ENCODE data around the gene FGF12.
"Not testable (repeated sequence)": the region's sequence is repeated elsewhere in the genome, so short reads cannot be mapped to it uniquely, and the experiment has no call there.

The FGF12 gene

DNA sequence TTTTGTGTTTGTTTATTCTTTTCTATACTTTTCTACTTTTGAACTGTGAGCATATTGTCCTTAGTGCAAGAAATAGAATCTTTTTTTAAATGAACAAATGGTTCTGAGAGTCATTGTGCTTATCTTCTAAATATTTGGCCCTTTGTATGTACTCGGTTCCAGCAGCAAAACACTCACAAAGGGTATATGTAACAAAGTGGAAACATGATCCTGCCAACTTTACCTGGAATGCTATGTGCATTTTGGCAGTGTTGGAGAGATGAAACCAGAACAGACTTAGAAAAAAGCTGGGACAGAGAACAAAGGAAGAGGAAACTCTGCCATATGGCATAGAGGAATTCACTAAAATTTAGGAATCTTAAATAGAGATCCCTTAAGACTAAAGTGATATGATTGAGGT is 150.1 kb downstream of the FGF12 start:
- H3K27me3 ChIP-seq (ENCODE audit: control insufficient read depth, insufficient read depth, low read length) = no peaks in the 10 kb centered on the region
- H3K4me1 ChIP-seq (ENCODE audit: control insufficient read depth, insufficient read depth, low read length) = no peaks in the 10 kb centered on the region
- no peak overlapping the region for H3K4me2 ChIP-seq (ENCODE audit: low read length)
- H3K9ac ChIP-seq (ENCODE audit: low read depth, low read length) = no peak overlapping the region
- no peaks in the 10 kb centered on the region for H3K9me3 ChIP-seq (replicated peaks; ENCODE audit: low read length)
- H3K36me3 ChIP-seq (ENCODE audit: insufficient read depth, low read length) = no peaks in the 10 kb centered on the region
- H3K4me3 ChIP-seq (ENCODE audit: low read length) = no peak overlapping the region

- H3K4me1 ChIP-seq (ENCODE audit: control insufficient read depth, insufficient read depth, low read length); H3K36me3 ChIP-seq (ENCODE audit: insufficient read depth, low read length): not testable (repeated sequence)
These were observed 150.6 kb downstream of the FGF12 start for GRCh38 chr3:192576704-192577103.

DNA sequence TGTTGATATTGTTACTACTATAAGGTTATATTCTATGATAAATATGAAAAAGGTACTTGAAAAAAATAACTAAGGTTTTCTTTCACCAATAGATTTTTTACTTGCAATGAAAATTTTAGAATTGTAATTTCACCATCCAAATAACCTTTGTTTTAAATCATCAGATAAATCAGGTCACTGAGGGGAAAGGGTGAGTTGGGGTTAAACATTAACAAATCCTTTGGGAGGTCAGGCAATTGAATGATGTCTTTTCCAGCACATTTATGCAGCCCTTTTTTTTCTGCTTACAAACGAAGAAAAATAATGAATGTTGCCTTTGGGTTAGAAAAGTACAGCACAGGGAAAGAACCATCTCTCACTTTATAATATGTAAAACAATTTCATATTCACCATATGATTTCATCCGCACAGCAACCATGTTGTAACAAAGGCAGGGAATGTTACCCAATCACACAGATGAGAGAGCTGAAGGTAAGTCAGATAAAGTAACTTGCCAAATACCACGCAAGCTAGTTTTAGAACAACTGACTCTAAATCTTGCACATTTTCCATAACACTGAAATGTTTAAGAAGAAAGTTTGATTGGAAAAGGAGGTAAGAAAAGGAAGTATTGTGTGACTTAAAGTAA is 151.3 kb downstream of the FGF12 start:
- Histone ChIP-seq H3K9ac (ENCODE audit: low read depth, low read length) (no peak overlapping the region), H3K27me3 (ENCODE audit: control insufficient read depth, insufficient read depth, low read length) (no peaks in the 10 kb centered on the region), H3K4me3 (ENCODE audit: low read length) (no peak overlapping the region), H3K36me3 (ENCODE audit: insufficient read depth, low read length) (no peaks in the 10 kb centered on the region), H3K9me3 (replicated peaks; ENCODE audit: low read length) (no peaks in the 10 kb centered on the region), H3K4me2 (ENCODE audit: low read length) (no peak overlapping the region), H3K4me1 (ENCODE audit: control insufficient read depth, insufficient read depth, low read length) (no peaks in the 10 kb centered on the region)

More at GRCh38 chr3:192576704-192577103, 150.6 kb downstream of the FGF12 start:
- H3K27me3 ChIP-seq (ENCODE audit: control insufficient read depth, insufficient read depth, low read length); H3K9me3 ChIP-seq (replicated peaks; ENCODE audit: low read length); H3K4me3 ChIP-seq (ENCODE audit: low read length); H3K4me2 ChIP-seq (ENCODE audit: low read length); H3K9ac ChIP-seq (ENCODE audit: low read depth, low read length): not testable (repeated sequence)

- Histone ChIP-seq H3K4me2 (ENCODE audit: low read length) (no peak overlapping the region), H3K9ac (ENCODE audit: low read depth, low read length) (no peak overlapping the region), H3K4me1 (ENCODE audit: control insufficient read depth, insufficient read depth, low read length) (no peaks in the 10 kb centered on the region), H3K4me3 (ENCODE audit: low read length) (no peak overlapping the region), H3K27me3 (ENCODE audit: control insufficient read depth, insufficient read depth, low read length) (peaks cover 21% of the 10 kb centered on the region), H3K36me3 (ENCODE audit: insufficient read depth, low read length) (no peaks in the 10 kb centered on the region), H3K9me3 (replicated peaks; ENCODE audit: low read length) (no peaks in the 10 kb centered on the region)
These were observed 154.1 kb downstream of the FGF12 start for GRCh38 chr3:192573240-192573639.

- Histone ChIP-seq H3K4me1 (ENCODE audit: control insufficient read depth, insufficient read depth, low read length) (no peaks in the 10 kb centered on the region), H3K4me2 (ENCODE audit: low read length) (peak overlapping the region; percentile 81), H3K27me3 (ENCODE audit: control insufficient read depth, insufficient read depth, low read length) (peaks cover 21% of the 10 kb centered on the region), H3K9ac (ENCODE audit: low read depth, low read length) (peak overlapping the region; percentile 14), H3K36me3 (ENCODE audit: insufficient read depth, low read length) (no peaks in the 10 kb centered on the region), H3K9me3 (replicated peaks; ENCODE audit: low read length) (no peaks in the 10 kb centered on the region), H3K4me3 (ENCODE audit: low read length) (peak overlapping the region; percentile 57)
These were observed 156.2 kb downstream of the FGF12 start for GRCh38 chr3:192570821-192571791.

DNA sequence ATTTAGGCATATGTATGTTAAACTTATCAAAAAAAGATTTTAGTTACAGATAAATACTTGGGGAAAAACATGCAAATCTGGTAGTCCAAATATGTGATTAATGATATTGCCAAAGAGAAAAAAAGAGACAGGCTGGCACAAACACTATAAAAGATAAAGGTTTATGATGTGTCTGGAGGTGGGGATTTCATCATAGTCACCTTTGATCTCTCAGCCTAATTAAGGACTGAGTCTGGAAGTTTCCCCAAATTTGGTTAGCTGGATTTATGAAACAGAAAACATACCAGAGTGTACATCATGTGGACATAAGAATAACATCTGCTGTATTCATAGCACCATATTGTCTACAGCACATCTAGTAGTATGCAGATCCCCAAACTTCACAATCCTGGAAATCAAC is 157.0 kb downstream of the FGF12 start:
- H3K36me3 ChIP-seq (ENCODE audit: insufficient read depth, low read length) = no peaks in the 10 kb centered on the region
- H3K9me3 ChIP-seq (replicated peaks; ENCODE audit: low read length) = no peaks in the 10 kb centered on the region
- H3K27me3 ChIP-seq (ENCODE audit: control insufficient read depth, insufficient read depth, low read length) = peaks cover 21% of the 10 kb centered on the region

GRCh38 chr3:192566706-192567290 is 160.5 kb downstream of the FGF12 start:
- H3K9ac ChIP-seq (ENCODE audit: low read depth, low read length) = no peak overlapping the region
- H3K9me3 ChIP-seq (replicated peaks; ENCODE audit: low read length) = no peaks in the 10 kb centered on the region
- no peak overlapping the region for H3K4me3 ChIP-seq (ENCODE audit: low read length)
- peaks cover 21% of the 10 kb centered on the region for H3K27me3 ChIP-seq (ENCODE audit: control insufficient read depth, insufficient read depth, low read length)
- H3K36me3 ChIP-seq (ENCODE audit: insufficient read depth, low read length) = no peaks in the 10 kb centered on the region
- H3K4me1 ChIP-seq (ENCODE audit: control insufficient read depth, insufficient read depth, low read length) = no peaks in the 10 kb centered on the region
- no peak overlapping the region for H3K4me2 ChIP-seq (ENCODE audit: low read length)

More for the DNA sequence above, 157.0 kb downstream of the FGF12 start:
- H3K4me3 ChIP-seq (ENCODE audit: low read length) = no peak overlapping the region
- H3K9ac ChIP-seq (ENCODE audit: low read depth, low read length) = no peak overlapping the region
- peak overlapping the region; percentile 81 for H3K4me2 ChIP-seq (ENCODE audit: low read length)
- H3K4me1 ChIP-seq (ENCODE audit: control insufficient read depth, insufficient read depth, low read length) = no peaks in the 10 kb centered on the region

GRCh38 chr3:192564611-192565010 is 162.7 kb downstream of the FGF12 start:
- Histone ChIP-seq H3K4me2 (ENCODE audit: low read length) (no peak overlapping the region), H3K36me3 (ENCODE audit: insufficient read depth, low read length) (no peaks in the 10 kb centered on the region), H3K9me3 (replicated peaks; ENCODE audit: low read length) (no peaks in the 10 kb centered on the region), H3K9ac (ENCODE audit: low read depth, low read length) (no peak overlapping the region), H3K4me3 (ENCODE audit: low read length) (no peak overlapping the region), H3K27me3 (ENCODE audit: control insufficient read depth, insufficient read depth, low read length) (peaks cover 15% of the 10 kb centered on the region), H3K4me1 (ENCODE audit: control insufficient read depth, insufficient read depth, low read length) (no peaks in the 10 kb centered on the region)

DNA sequence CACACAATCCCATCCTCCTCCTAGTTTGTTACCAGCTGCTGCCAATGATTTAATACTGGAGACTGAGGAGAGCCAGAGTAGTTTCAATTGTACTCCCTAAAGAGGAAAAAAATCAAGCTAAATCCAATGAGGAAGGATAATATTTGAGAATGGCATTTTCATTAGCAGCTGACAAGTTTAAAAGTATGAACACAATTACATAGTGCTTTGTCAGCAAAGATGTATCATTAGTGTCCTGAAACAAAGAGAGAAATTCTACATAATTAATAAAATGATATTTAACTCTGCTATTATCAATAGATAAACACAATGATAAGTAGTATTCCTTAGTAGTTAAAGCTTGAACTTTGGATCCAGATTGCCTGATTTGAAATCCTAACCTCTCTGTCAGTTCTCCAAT is 163.9 kb downstream of the FGF12 start:
- H3K9ac ChIP-seq (ENCODE audit: low read depth, low read length) = no peak overlapping the region
- H3K27me3 ChIP-seq (ENCODE audit: control insufficient read depth, insufficient read depth, low read length) = peaks cover 4% of the 10 kb centered on the region
- H3K36me3 ChIP-seq (ENCODE audit: insufficient read depth, low read length) = no peaks in the 10 kb centered on the region
- H3K4me2 ChIP-seq (ENCODE audit: low read length) = no peak overlapping the region
- H3K4me1 ChIP-seq (ENCODE audit: control insufficient read depth, insufficient read depth, low read length) = no peaks in the 10 kb centered on the region
- no peak overlapping the region for H3K4me3 ChIP-seq (ENCODE audit: low read length)
- no peaks in the 10 kb centered on the region for H3K9me3 ChIP-seq (replicated peaks; ENCODE audit: low read length)

DNA sequence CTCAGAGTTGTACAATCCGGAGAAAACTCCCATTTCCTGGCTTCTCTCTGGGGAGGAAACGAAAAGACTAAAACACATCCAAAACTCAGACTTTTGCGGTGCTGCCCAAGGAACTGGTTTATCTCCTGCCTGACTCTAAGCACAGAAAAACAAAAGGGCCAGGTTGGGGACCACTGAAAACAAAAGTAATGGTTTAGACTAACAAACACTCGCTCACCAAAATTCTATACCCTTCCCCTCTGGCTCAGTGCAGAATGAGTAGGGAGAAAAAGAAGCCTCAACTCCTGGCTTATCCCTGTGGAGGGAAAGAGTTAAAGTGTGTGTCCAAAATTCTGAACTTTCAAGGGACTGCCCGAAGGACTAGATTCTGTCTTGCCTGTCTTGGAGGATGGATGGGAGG is 173.6 kb downstream of the FGF12 start:
- no peaks in the 10 kb centered on the region for H3K36me3 ChIP-seq (ENCODE audit: insufficient read depth, low read length)
- no peaks in the 10 kb centered on the region for H3K9me3 ChIP-seq (replicated peaks; ENCODE audit: low read length)
- H3K4me3 ChIP-seq (ENCODE audit: low read length) = no peak overlapping the region
- no peaks in the 10 kb centered on the region for H3K27me3 ChIP-seq (ENCODE audit: control insufficient read depth, insufficient read depth, low read length)
- H3K9ac ChIP-seq (ENCODE audit: low read depth, low read length) = no peak overlapping the region
- no peaks in the 10 kb centered on the region for H3K4me1 ChIP-seq (ENCODE audit: control insufficient read depth, insufficient read depth, low read length)
- H3K4me2 ChIP-seq (ENCODE audit: low read length) = no peak overlapping the region

DNA sequence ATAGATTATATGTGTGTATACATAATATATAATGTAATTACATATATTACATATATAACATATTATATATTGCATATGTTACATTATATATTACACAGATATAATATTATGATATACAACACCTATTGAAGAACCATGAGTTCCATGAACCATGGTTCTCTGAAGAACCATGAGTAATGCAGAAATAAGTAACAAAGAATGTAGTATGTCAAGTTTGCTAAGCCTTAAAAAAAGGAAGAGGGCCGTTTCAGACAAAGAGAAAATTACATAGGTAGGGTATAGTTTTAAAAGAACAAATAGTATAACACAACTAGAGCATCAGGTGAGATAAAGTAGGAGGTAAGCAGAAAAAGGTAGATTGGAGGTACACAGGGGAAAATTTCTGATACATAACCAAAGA is 177.0 kb downstream of the FGF12 start:
- H3K4me3 ChIP-seq (ENCODE audit: low read length) = no peak overlapping the region
- H3K9me3 ChIP-seq (replicated peaks; ENCODE audit: low read length) = no peaks in the 10 kb centered on the region
- no peak overlapping the region for H3K9ac ChIP-seq (ENCODE audit: low read depth, low read length)
- no peaks in the 10 kb centered on the region for H3K27me3 ChIP-seq (ENCODE audit: control insufficient read depth, insufficient read depth, low read length)
- H3K4me2 ChIP-seq (ENCODE audit: low read length) = no peak overlapping the region
- no peaks in the 10 kb centered on the region for H3K4me1 ChIP-seq (ENCODE audit: control insufficient read depth, insufficient read depth, low read length)
- H3K36me3 ChIP-seq (ENCODE audit: insufficient read depth, low read length) = no peaks in the 10 kb centered on the region
